Heart left ventricle (tissue), 16 donors: ENCODE results near the gene XRCC6. TPM values are rescaled to one million over a fixed set of nuclear protein-coding genes. Genes with fewer than 3 reads are reported as not detected.

Experiments used
- ATAC-seq, 4 donors: fragments of 200-7000 bp; cut with Tn5 transposase; one replicate each; pipeline ENCODE4 v1.9.1; 2020 to 2022; ENCODE audit warnings: moderate library complexity in 4 of 4, mild to moderate bottlenecking in 3 of 4, moderate number of reproducible peaks in 1 of 4
- DNase-seq, 5 donors: peaks; one replicate each; pipeline ENCODE4 v3.0.0-alpha.2; 2020
- H3K27ac ChIP-seq, 12 donors: fragments of 200-600 bp; sonication (generic) in 4 of 12; one replicate each; pipeline versions ENCODE4 v1.5.0 to v1.8.0; 2016 to 2022; ENCODE audit warnings: mild to moderate bottlenecking in 2 of 12
- H3K27me3 ChIP-seq, 9 donors: fragments of 200-600 bp; sonication (generic) in 2 of 9; one replicate each; pipeline versions ENCODE4 v1.5.1 to v1.8.0; 2016 to 2022; ENCODE audit warnings: mild to moderate bottlenecking in 3 of 9
- H3K36me3 ChIP-seq, 9 donors: fragments of 200-600 bp; sonication (generic) in 2 of 9; one replicate each; pipeline versions ENCODE4 v1.5.0 to v1.8.0; 2018 to 2022; ENCODE audit warnings: mild to moderate bottlenecking in 2 of 9
- H3K4me1 ChIP-seq, 12 donors: fragments of 200-600 bp; sonication (generic) in 4 of 12; one replicate each; pipeline versions ENCODE4 v1.5.0 to v1.8.0; 2016 to 2022; ENCODE audit warnings: mild to moderate bottlenecking in 3 of 12
- H3K4me3 ChIP-seq, 12 donors: fragments of 200-600 bp; sonication (generic) in 4 of 12; one replicate each; pipeline versions ENCODE4 v1.5.0 to v1.8.0; 2017 to 2022; ENCODE audit warnings: mild to moderate bottlenecking in 9 of 12, moderate library complexity in 4 of 12
- H3K9me3 ChIP-seq, 12 donors: fragments of 200-600 bp; sonication (generic) in 4 of 12; one replicate each; pipeline versions ENCODE4 v1.5.0 to v1.8.0; 2016 to 2022; ENCODE audit warnings: mild to moderate bottlenecking in 1 of 12
- CTCF ChIP-seq, 12 donors: fragments of 200-600 bp; sonication (generic) in 4 of 12; IDR thresholded peaks; one replicate each; pipeline versions ENCODE4 v1.5.0 to v1.8.0; 2018 to 2022; ENCODE audit warnings: antibody characterized with exemption in 12 of 12, mild to moderate bottlenecking in 5 of 12
- POLR2A ChIP-seq, 2 donors: fragments of 450-650 bp; IDR thresholded peaks; one replicate each; pipeline ENCODE4 v1.6.1; 2017; ENCODE audit warnings: antibody characterized with exemption in 2 of 2, mild to moderate bottlenecking in 2 of 2, moderate library complexity in 2 of 2
- WGBS, 4 donors: extraction: QIAGEN DNeasy Blood & Tissue Kit in 2 of 4; methylation state at CpG; one replicate each; pipeline versions ENCODE4 v1.1.5 to v1.1.7; 2013 to 2018; 5-methylcytosine and 5-hydroxymethylcytosine counted together
- intact Hi-C, 10 donors: fragments of 100-400 bp; cut with DNase I; formaldehyde crosslinking; loops; one replicate each; pipeline versions ENCODE4 v1.11.1 to v1.14.2; 2022
- polyA plus RNA-seq, 2 donors: library from polyadenylated mRNA; stranded (reverse); fragments of 200-250 nt; gene quantifications; one replicate each; pipeline ENCODE4 v1.2.3, GENCODE V29; 2013
- total RNA-seq, 9 donors: library from RNA; depleted of rRNA in 2 of 9; stranded (reverse); fragments of >200 nt in 2 of 9; fragmentation: NEBNext Ultra II Directional in 3 of 9; extraction: Animal tissue kit (Norgen Biotek cat#: 25700) in 3 of 9; gene quantifications; one replicate each; pipeline versions ENCODE4 v1.1.0 to v1.2.4, GENCODE V29; 2016 to 2023
- donor health status: ischemic (EF 13 %, LVEDD 7.1; RV severe dilation, severe dysfunction).
- donor health status: healthy with polysubstance abuse.
- donor health status: DM: no; HTN: yes; CAD: no.
- donor health status: DM: no; HTN: no; CAD: no.
- donor health status: ischemic (EF 25% LVEDD 6.9; RV normal size, moderate dysfunction).
- donor health status: ischemic (EF 25% LVEDD 5.7; RV mildly dilated, moderate dysfunction).
- donor health status: healthy.
- donor health status: DM: yes; HTN: yes; CAD: no.
- donor health status: ischemic (EF 35%, LVEDD 5.7; RV mildly dilated, moderate dysfunction).
- donor health status: nonischemic (EF 11% LVEDD 7.7; RV severe dilation, severe dysfunction).
- donor health status: DM: yes; HTN: yes; CAD: no.
- donor health status: PGD.
- donor health status: ischemic (EF 29% LVEDD 5.4; RV normal size, mild dysfunction).
- donor health status: nonischemic (EF 23%, LVEDD 6.1; RV moderate dilation, normal function).

Gene XRCC6
- total and polyA plus RNA-seq, 11 donors: 123 to 231 (median 176) TPM

DNA sequence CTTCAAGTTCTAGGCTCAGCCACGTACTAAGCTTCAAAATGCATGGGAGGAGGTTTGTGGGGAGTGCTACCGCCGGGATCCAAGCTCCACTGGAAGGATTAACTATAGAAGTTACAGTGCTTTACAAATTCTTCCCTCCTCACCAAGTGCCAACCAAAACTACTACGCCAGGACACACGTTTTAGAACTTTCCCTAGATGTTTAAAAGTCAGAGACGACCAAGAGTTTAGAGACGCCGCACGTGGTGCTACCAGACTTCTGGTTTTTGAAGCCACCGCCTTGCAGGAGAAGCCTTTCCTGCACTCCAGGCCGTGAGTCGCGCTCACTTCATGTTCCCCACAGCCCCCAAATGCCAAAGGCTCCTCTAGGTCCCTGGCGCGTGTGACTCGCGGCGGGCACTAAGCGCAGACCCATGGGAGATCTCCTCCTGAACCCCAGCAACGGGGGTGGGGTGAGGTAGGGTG lies 66.8 kb downstream of the XRCC6 start:
- WGBS, 4 donors: 0 to 2% (median 1%) methylated on average over 16 to 20 of the region's 20 CpGs
- H3K9me3 ChIP-seq: no peaks in the 10 kb centered on the region
- intact Hi-C loops: loop anchor here in 2 of 10 donors (2.0 to 10.0 kb wide), 2 partner anchors 21 to 387 kb away; partner anchors contain the start of genes NAGA (in 1 of the 2), PHETA2 (in 1 of the 2) and SMDT1 (in 1 of the 2)
- no peaks in the 10 kb centered on the region for H3K36me3 ChIP-seq
- peak overlapping the region; percentile 88 to 99 (median 94) for H3K27ac ChIP-seq
- peak in 1 of 5 donors; percentile 41 for DNase-seq
- H3K4me1 ChIP-seq: peaks cover 0 to 26% (median 18%) of the 10 kb centered on the region in 12 donors
- no peaks in the 10 kb centered on the region for H3K27me3 ChIP-seq
- peak; percentile 21 to 50 (median 35) for ATAC-seq
- TF ChIP-seq CTCF (IDR thresholded peaks at IDR 0.05) (no peak), POLR2A (IDR thresholded peaks at IDR 0.05) (no peak)
- H3K4me3 ChIP-seq: peak overlapping the region; percentile 66 to 95 (median 84)

DNA sequence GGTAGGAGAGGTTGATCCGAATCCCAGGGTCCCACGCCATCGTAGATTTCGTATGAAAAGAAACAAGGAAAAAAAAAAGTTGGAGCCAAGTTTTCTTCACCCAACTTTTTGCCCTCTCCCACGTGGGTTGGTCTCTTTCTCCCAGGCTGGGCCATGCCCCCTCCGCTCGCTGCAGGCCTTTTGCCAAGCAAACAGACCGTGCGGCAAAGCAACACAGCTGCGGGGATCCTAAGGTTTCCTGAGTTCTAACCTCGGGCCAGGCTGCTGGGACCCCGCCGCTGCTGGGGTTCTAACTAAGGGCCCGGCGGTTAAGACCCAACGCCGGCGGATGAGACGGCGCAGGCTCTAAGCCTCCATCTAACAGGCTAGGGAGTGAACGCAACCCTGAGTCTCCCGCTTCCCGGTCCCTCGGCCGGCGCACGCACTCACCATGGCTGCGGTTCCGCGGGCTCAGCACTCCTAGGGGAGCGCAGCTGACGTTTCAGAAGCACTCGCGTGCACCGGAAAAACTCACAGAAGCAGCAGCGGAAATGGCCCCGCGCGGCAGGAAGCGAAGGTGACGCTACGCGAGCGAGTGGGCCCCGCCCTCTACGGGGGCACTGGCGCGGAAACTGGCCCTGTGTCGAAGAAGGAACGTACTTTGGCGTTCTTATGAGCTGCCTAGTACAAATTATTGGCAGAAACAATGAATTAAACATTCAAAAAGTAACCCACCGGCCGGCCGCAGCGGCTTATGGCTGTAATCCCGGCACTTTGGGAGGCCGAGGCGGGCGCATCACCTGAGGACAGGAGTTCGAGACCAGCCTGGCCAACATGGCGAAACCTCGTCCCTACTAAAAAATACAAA lies 67.5 kb downstream of the XRCC6 start, which contains the start of gene SNU13:
Gene SNU13 (minus strand): TSS at position 503 of the 847 bp plus-strand sequence. CDS start 71 bp downstream, at position 432.
- H3K27me3 ChIP-seq: no peaks in the 10 kb centered on the region
- intact Hi-C loops: loop anchor here in 2 of 10 donors (2.0 to 10.0 kb wide), 2 partner anchors 22 to 386 kb away; partner anchors contain the start of genes NAGA (in 1 of the 2), PHETA2 (in 1 of the 2) and SMDT1 (in 1 of the 2)
- peaks cover 0 to 26% (median 17%) of the 10 kb centered on the region in 12 donors for H3K4me1 ChIP-seq
- H3K4me3 ChIP-seq: peak within 1 kb of the TSS; percentile 66 to 95 (median 84)
- H3K27ac ChIP-seq: peak within 1 kb of the TSS; percentile 88 to 99 (median 94)
- no peaks in the 10 kb centered on the region for H3K9me3 ChIP-seq
- 1% methylated on average over 34 to 62 of the region's 62 CpGs for WGBS, 4 donors
- peak; percentile 92 to 96 (median 94) for DNase-seq
- peak; percentile 92 to 98 (median 98) for ATAC-seq
- H3K36me3 ChIP-seq: peaks cover 0 to 6% (median under 1%) of the 10 kb centered on the region in 9 donors
- TF ChIP-seq CTCF (IDR thresholded peaks at IDR 0.05) (peak in 2 of 12 donors; percentile 16 to 25), POLR2A (IDR thresholded peaks at IDR 0.05) (peak; percentile 37 to 75)

DNA sequence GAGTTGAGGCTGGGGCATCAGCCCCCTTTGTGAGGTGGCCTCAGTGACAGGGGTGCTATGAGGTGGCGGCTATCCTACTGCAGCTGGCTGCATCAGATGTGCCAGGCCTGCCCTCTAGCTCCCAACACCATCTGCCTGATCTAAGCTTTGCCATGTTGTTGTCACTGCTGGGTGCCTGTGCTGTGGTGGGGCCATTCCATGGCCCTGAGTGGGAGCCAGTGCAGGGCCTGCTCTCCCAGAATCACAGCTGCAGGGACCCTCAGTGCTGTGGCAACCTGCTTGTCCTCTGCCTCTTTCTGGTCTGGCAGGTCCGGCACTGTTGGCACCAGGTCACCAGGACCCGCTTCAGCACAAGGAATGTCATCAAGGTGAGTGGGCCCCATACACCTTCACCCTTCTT lies 69.4 kb downstream of the XRCC6 start:
- Histone ChIP-seq H3K27ac (no peak overlapping the region), H3K27me3 (no peaks in the 10 kb centered on the region), H3K4me3 (no peak overlapping the region), H3K36me3 (peaks cover 0 to 13% (median 5%) of the 10 kb centered on the region in 9 donors), H3K9me3 (no peaks in the 10 kb centered on the region), H3K4me1 (peaks cover 0 to 26% (median 17%) of the 10 kb centered on the region in 12 donors)
- TF ChIP-seq CTCF (IDR thresholded peaks at IDR 0.05): no peak
- TF ChIP-seq POLR2A (IDR thresholded peaks at IDR 0.05): no peak
- no peak for DNase-seq
- 81 to 95% (median 90%) methylated on average over 3 of the region's 3 CpGs for WGBS, 4 donors
- ATAC-seq: no peak
- intact Hi-C loops: loop anchor here in 3 of 10 donors (5.0 to 10.0 kb wide), 2 partner anchors 134 to 137 kb away; no protein-coding TSS in a partner anchor

DNA sequence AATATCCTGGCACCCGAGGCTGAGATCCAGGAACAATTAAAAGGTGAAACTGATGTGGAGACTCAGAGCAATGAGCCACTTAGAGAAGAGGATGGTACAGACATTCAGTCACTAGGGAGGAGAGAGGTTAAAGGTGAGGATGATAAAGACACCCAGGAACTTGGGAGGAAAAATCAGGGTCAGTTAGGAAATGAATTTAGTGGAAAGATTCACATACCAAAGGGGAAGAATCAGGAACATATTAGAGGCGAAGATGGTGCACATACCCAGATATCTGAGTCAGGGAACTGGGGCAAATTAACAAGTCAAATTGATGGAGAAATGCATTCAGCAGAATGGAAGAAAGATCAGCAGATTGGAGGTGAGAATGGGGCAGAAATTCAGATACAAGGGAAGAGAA lies 74.1 kb downstream of the XRCC6 start:
- TF ChIP-seq CTCF (IDR thresholded peaks at IDR 0.05) (no peak), POLR2A (IDR thresholded peaks at IDR 0.05) (no peak)
- ATAC-seq (no peak), DNase-seq (no peak)
- Histone ChIP-seq H3K4me1 (peaks cover 0 to 20% (median 14%) of the 10 kb centered on the region in 12 donors), H3K4me3 (no peak overlapping the region), H3K27ac (no peak overlapping the region), H3K27me3 (no peaks in the 10 kb centered on the region), H3K36me3 (peaks cover 0 to 13% (median 5%) of the 10 kb centered on the region in 9 donors), H3K9me3 (no peaks in the 10 kb centered on the region)
- 85 to 96% (median 86%) methylated on average over 2 of the region's 2 CpGs for WGBS, 4 donors
- intact Hi-C loops: loop anchor here in 5 of 10 donors (5.0 to 10.0 kb wide), 5 partner anchors 107 to 747 kb away; partner anchors contain the start of genes CCDC134 (in 1 of the 5) and SREBF2 (in 1 of the 5)
